Neutrophil (primary cell): ENCODE data around the gene HMCN2.
"Not testable (repeated sequence)": the region's sequence is repeated elsewhere in the genome, so short reads cannot be mapped to it uniquely, and the experiment has no call there.

Experiments used
- H3K27ac ChIP-seq: fragments of 200-600 bp; sonication (generic); 2 replicates; pipeline ENCODE4 v1.5.1; 2016; ENCODE audit warnings: mild to moderate bottlenecking, moderate library complexity
- H3K27me3 ChIP-seq: fragments of 200-600 bp; sonication (generic); 2 replicates; pipeline ENCODE4 v1.6.0; 2016; ENCODE audit warnings: mild to moderate bottlenecking
- H3K36me3 ChIP-seq: fragments of 200-600 bp; sonication (generic); 2 replicates; pipeline ENCODE4 v1.5.1; 2017
- H3K4me1 ChIP-seq, 2 experiments: fragments of 200-600 bp in 1 of 2; sonication (generic) in 1 of 2; 1 replicate in 1 of 2; 2 replicates in 1 of 2; pipeline versions ENCODE4 v1.5.1 to v1.6.1; 2013 to 2016; ENCODE audit warnings: low read depth in 1 of 2, low read length in 1 of 2, mild to moderate bottlenecking in 1 of 2, moderate library complexity in 1 of 2; ENCODE audit not compliant: control insufficient read depth in 1 of 2, insufficient read depth in 1 of 2
- H3K4me3 ChIP-seq, 2 experiments: fragments of 200-600 bp in 1 of 2; sonication (generic) in 1 of 2; 1 replicate in 1 of 2; 2 replicates in 1 of 2; pipeline ENCODE4 v1.5.1; 2013 to 2016; ENCODE audit warnings: low read depth in 1 of 2, low read length in 1 of 2, mild to moderate bottlenecking in 1 of 2, moderate library complexity in 1 of 2
- H3K9me3 ChIP-seq: fragments of 200-600 bp; sonication (generic); 2 replicates; pipeline ENCODE4 v1.5.1; 2016
- TF ChIP-seq, protein P1 (sequence below): fragments of 200-600 bp; sonication (generic); IDR thresholded peaks from 2 replicates; pipeline ENCODE4 v1.5.1; 2016; ENCODE audit warnings: antibody characterized with exemption

Gene HMCN2

DNA sequence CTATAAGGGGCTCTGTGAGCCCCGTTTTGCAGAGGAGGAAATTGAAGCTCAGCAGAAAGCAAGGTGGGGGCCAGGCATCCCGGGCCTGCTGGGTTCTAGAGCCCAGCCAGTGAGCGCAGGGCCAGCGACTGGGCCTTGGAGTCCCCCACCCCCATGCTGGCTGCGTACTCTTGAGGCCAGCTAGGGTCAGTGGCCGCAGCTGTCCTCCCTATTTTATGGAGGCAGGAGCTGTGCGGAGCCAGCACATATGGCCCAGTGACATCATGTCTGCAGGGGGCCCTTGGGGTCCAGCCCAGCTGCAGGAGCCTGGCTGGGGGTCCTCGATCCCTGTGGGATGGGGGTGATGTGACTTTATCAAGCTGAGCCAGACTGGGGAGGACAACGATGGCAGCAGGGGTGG is 71.3 kb downstream of the HMCN2 start:
- TF ChIP-seq, protein P1, sequence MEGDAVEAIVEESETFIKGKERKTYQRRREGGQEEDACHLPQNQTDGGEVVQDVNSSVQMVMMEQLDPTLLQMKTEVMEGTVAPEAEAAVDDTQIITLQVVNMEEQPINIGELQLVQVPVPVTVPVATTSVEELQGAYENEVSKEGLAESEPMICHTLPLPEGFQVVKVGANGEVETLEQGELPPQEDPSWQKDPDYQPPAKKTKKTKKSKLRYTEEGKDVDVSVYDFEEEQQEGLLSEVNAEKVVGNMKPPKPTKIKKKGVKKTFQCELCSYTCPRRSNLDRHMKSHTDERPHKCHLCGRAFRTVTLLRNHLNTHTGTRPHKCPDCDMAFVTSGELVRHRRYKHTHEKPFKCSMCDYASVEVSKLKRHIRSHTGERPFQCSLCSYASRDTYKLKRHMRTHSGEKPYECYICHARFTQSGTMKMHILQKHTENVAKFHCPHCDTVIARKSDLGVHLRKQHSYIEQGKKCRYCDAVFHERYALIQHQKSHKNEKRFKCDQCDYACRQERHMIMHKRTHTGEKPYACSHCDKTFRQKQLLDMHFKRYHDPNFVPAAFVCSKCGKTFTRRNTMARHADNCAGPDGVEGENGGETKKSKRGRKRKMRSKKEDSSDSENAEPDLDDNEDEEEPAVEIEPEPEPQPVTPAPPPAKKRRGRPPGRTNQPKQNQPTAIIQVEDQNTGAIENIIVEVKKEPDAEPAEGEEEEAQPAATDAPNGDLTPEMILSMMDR, result no peak
- H3K27ac ChIP-seq, result no peak overlapping the region
- H3K9me3 ChIP-seq, result no peaks in the 10 kb centered on the region
- H3K4me3 ChIP-seq, result no peak overlapping the region
- H3K36me3 ChIP-seq, result no peaks in the 10 kb centered on the region
- no peaks in the 10 kb centered on the region for H3K4me1 ChIP-seq
- H3K27me3 ChIP-seq, result peaks cover 21% of the 10 kb centered on the region

DNA sequence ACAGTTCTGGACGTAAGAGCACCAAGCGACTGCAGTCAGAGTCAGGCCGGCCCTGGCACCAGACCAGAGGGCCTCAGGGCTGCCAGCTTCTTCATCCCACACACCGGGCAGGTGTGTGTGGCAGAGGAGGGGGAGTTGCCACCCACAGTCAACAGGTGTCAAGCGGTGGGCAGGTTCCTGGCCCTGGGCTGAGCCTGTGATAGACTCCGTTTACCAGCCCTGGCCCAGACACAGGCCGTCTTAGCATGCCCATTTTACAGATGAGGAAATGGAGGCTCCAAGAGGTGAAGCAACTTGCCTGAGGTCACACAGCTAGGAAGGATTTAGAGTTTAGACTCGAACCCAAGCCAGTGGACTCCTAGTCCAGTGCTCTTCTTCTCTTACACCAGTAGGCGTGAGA is 71.8 kb downstream of the HMCN2 start:
- Histone ChIP-seq H3K4me3 (no peak overlapping the region), H3K4me1 (no peaks in the 10 kb centered on the region), H3K27me3 (peaks cover 17% of the 10 kb centered on the region), H3K36me3 (no peaks in the 10 kb centered on the region), H3K9me3 (no peaks in the 10 kb centered on the region), H3K27ac (no peak overlapping the region)
- TF ChIP-seq, protein P1, result no peak

DNA sequence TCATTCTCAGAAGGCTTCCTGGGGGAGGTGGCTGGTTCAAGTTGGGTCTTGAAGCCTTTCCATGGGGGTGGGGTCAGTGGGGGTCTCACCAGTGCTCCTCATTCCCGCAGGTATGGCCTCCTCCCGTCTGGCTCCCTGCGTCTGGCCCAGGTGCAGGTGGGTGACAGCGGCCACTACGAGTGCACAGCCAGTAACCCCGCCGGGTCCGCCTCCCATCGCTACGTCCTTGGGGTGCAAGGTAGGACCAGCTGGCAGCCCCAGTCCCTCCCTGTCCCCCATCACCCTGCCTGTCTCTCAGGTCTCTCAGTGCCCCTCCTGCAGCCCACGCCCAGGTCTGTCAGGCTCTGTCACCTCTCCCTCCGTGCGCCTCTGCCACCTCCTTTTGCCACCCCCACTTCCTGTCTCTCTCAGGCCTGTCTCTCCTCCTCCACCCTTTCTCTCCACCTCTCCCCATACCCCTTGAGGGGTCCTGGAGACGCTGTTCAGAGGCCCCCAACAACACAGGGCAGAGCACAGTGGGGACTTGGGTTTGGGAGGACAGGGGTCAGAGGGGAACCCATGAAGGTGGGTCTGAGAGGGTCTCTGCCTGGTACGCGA is 72.3 kb downstream of the HMCN2 start:
- Histone ChIP-seq H3K36me3 (no peaks in the 10 kb centered on the region), H3K4me1 (no peaks in the 10 kb centered on the region), H3K9me3 (no peaks in the 10 kb centered on the region), H3K27me3 (peaks cover 11% of the 10 kb centered on the region), H3K27ac (no peak overlapping the region), H3K4me3 (no peak overlapping the region)
- TF ChIP-seq, protein P1, result no peak

DNA sequence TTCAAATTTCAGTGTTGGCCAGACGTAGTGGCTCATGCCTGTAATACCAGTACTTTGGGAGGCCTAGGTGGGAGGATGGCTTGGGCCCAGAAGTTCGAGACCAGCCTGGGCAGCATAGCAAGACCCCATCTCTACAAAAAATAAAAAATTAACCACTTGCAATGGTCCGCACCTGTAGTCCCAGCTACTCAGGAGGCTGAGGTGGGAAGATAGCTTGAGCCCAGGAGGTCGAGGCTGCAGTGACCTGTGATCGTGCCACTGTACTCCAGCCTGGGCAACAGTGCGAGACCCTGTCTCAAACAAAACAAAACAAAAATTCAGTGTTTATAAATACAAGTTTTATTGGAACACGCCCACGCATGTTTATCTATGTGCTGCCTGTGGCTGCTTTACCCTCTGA is 73.3 kb downstream of the HMCN2 start:
- H3K27me3 ChIP-seq, H3K4me1 ChIP-seq, H3K9me3 ChIP-seq, H3K4me3 ChIP-seq, H3K27ac ChIP-seq, H3K36me3 ChIP-seq: not testable (repeated sequence)

DNA sequence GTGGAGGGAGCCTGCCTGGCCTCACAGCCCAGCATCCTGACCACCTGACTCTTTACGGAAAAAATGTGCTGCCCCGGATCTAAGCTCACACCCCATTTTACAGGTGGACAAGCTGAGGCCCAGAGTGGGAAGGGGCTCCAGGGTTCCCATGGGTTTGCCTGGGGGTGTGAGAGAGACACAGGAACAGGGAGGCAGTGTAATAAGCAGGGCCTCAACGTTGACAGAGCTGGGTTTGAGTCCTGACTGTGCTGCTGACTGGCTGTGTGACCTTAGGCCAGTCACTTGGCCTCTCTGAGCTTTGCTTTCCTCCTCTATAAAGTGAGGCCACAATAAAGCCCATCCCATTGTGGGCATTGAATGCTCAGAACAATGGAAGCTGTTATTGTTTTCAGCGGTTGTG is 73.7 kb downstream of the HMCN2 start:
- H3K4me1 ChIP-seq, result no peaks in the 10 kb centered on the region
- H3K4me3 ChIP-seq, result no peak overlapping the region
- H3K36me3 ChIP-seq, result no peaks in the 10 kb centered on the region
- no peaks in the 10 kb centered on the region for H3K27me3 ChIP-seq
- TF ChIP-seq, protein P1, result no peak
- no peaks in the 10 kb centered on the region for H3K9me3 ChIP-seq
- no peak overlapping the region for H3K27ac ChIP-seq

DNA sequence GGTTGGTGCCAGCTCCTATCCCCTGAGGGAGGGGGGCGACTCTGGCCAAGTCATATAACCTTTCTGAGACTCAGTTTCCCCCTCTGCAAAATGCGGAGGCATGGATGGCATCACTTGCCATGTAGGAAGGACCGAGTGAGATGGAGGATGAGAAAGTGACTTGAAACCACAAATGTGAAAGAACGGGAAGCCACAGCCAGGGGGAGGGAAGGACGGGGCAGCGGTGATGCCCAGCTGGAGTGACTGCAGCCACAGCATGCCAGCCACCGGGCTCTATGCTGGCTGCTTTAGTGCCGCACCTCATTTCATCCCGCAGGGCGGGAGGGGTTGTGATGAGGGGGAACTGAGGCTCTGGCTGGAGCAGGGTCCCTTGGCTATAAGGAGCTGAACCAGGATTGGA is 74.5 kb downstream of the HMCN2 start:
- Histone ChIP-seq H3K36me3 (no peaks in the 10 kb centered on the region), H3K9me3 (no peaks in the 10 kb centered on the region), H3K27me3 (no peaks in the 10 kb centered on the region), H3K4me1 (no peaks in the 10 kb centered on the region), H3K4me3 (no peak overlapping the region), H3K27ac (no peak overlapping the region)
- TF ChIP-seq, protein P1, result no peak

DNA sequence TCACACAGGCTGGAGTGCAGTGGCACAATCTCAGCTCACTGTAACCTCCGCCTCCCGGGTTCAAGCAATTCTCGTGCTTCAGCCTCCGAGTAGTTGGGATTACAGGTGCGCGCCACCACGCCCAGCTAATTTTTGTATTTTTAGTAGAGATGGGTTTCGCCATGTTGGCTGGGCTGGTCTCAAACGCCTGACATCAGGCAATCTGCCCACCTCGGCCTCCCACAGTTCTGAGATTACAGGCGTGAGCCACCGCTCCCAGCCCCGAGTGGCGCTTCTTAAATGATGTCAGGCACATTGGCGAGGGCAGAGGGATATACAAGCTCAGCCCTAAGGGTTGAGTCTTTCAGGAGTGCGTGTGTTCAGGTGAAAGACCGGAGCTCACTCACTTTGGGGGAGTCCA is 75.0 kb downstream of the HMCN2 start:
- H3K36me3 ChIP-seq, H3K4me3 ChIP-seq, H3K4me1 ChIP-seq, H3K9me3 ChIP-seq, H3K27ac ChIP-seq, H3K27me3 ChIP-seq: not testable (repeated sequence)
